Measurements from ENCODE around the gene RNASE9. TPM values are rescaled to one million over a fixed set of nuclear protein-coding genes. Genes with fewer than 3 reads are reported as not detected.

RNASE9 gene
- total RNA-seq, 1 experiment from 2014 or later, result not detected

- Mint-ChIP-seq H3K4me1 (ENCODE audit: low read depth, unreplicated experiment) (no peaks in the 10 kb centered on the region), H3K27me3 (ENCODE audit: unreplicated experiment) (peaks cover 46% of the 10 kb centered on the region), H3K9me3 (ENCODE audit: low read depth, unreplicated experiment) (no peaks in the 10 kb centered on the region), H3K36me3 (ENCODE audit: insufficient read depth, unreplicated experiment) (no peaks in the 10 kb centered on the region), H3K4me3 (ENCODE audit: low read depth, unreplicated experiment) (no peak overlapping the region), H3K27ac (ENCODE audit: unreplicated experiment) (no peak overlapping the region)
- intact Hi-C loops (cut with micrococcal nuclease; ENCODE audit: unreplicated experiment), result no loop called here
- CTCF ChIA-PET, result no interaction called here
- TF ChIP-seq, protein P1, sequence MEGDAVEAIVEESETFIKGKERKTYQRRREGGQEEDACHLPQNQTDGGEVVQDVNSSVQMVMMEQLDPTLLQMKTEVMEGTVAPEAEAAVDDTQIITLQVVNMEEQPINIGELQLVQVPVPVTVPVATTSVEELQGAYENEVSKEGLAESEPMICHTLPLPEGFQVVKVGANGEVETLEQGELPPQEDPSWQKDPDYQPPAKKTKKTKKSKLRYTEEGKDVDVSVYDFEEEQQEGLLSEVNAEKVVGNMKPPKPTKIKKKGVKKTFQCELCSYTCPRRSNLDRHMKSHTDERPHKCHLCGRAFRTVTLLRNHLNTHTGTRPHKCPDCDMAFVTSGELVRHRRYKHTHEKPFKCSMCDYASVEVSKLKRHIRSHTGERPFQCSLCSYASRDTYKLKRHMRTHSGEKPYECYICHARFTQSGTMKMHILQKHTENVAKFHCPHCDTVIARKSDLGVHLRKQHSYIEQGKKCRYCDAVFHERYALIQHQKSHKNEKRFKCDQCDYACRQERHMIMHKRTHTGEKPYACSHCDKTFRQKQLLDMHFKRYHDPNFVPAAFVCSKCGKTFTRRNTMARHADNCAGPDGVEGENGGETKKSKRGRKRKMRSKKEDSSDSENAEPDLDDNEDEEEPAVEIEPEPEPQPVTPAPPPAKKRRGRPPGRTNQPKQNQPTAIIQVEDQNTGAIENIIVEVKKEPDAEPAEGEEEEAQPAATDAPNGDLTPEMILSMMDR (IDR thresholded peaks at IDR 0.05; ENCODE audit: unreplicated experiment), result no peak
- no TSS peak for BruUV-seq (replicated peaks)
- DNase-seq, result no peak
Observed at GRCh38 chr14:20546877-20547276, 14.0 kb downstream of the RNASE9 start.

- Mint-ChIP-seq H3K27me3 (ENCODE audit: unreplicated experiment) (peaks cover 27% of the 10 kb centered on the region), H3K27ac (ENCODE audit: unreplicated experiment) (no peak overlapping the region), H3K4me3 (ENCODE audit: low read depth, unreplicated experiment) (no peak overlapping the region), H3K36me3 (ENCODE audit: insufficient read depth, unreplicated experiment) (no peaks in the 10 kb centered on the region), H3K4me1 (ENCODE audit: low read depth, unreplicated experiment) (no peaks in the 10 kb centered on the region), H3K9me3 (ENCODE audit: low read depth, unreplicated experiment) (no peaks in the 10 kb centered on the region)
- no TSS peak for BruUV-seq (replicated peaks)
- CTCF ChIA-PET, result no interaction called here
- intact Hi-C loops (cut with micrococcal nuclease; ENCODE audit: unreplicated experiment), result no loop called here
- no peak for DNase-seq
- TF ChIP-seq, protein P1 (IDR thresholded peaks at IDR 0.05; ENCODE audit: unreplicated experiment), result no peak
Observed at GRCh38 chr14:20539906-20540305, 20.9 kb downstream of the RNASE9 start.

DNA sequence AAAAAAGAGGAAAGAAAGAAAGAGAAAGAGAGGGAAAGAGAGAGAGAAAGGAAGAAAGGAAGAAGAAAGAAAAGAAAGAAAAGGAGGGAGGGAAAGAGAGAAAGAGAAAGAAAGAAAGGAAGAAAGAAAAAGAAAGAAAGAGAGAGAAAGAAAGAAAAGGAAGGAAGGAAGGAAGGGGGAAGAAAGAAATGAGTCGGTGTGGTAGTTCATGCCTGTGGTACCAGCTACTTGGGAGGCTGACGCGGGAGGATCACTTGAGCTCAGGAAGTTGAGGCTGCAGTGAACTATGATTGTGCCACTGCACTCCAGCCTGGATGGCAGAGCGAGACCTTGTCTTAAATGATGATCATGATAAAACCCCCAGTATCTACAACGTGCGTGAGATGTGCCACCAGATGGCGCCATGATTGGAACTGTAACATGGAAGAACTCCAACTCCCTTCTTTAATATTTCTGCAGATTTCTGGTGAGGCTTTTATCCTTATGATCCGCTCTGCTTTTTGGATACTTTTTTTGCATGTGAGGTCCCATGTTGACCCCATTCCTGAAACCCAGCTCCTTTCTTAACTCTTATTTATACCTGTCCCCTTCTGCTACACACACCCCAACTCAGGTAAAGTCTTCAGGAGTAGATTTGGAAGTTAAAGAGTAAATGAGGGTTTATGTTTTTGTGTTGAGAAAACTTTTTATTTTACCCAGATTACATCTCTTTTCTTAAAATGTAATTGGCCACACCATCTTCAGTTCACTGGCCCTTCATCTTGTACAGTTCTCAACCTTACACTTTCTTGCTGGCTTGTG, 29.9 kb downstream of the RNASE9 start:
- intact Hi-C loops (cut with micrococcal nuclease; ENCODE audit: unreplicated experiment), result loop anchor here (2.0 to 5.0 kb wide), 4 partner anchors 59 to 160 kb away; no protein-coding TSS in a partner anchor
- peaks cover 10% of the 10 kb centered on the region for H3K4me1 Mint-ChIP-seq (ENCODE audit: low read depth, unreplicated experiment)
- peak; percentile 66 for DNase-seq
- no peaks in the 10 kb centered on the region for H3K36me3 Mint-ChIP-seq (ENCODE audit: insufficient read depth, unreplicated experiment)
- CTCF ChIA-PET, result interaction anchor here (0.6 kb wide), 1 partner anchor 164 kb away, joined by 3 read pairs; no protein-coding TSS in a partner anchor
- BruUV-seq (replicated peaks), result no TSS peak
- H3K9me3 Mint-ChIP-seq (ENCODE audit: low read depth, unreplicated experiment), result no peaks in the 10 kb centered on the region
- TF ChIP-seq, protein P1 (IDR thresholded peaks at IDR 0.05; ENCODE audit: unreplicated experiment), result peak; percentile 42
- peaks cover 41% of the 10 kb centered on the region for H3K27me3 Mint-ChIP-seq (ENCODE audit: unreplicated experiment)
- no peak overlapping the region for H3K27ac Mint-ChIP-seq (ENCODE audit: unreplicated experiment)
- H3K4me3 Mint-ChIP-seq (ENCODE audit: low read depth, unreplicated experiment), result no peak overlapping the region

- Mint-ChIP-seq H3K36me3 (ENCODE audit: insufficient read depth, unreplicated experiment) (no peaks in the 10 kb centered on the region), H3K27ac (ENCODE audit: unreplicated experiment) (no peak overlapping the region), H3K27me3 (ENCODE audit: unreplicated experiment) (peaks cover 41% of the 10 kb centered on the region), H3K4me3 (ENCODE audit: low read depth, unreplicated experiment) (no peak overlapping the region), H3K4me1 (ENCODE audit: low read depth, unreplicated experiment) (peaks cover 10% of the 10 kb centered on the region), H3K9me3 (ENCODE audit: low read depth, unreplicated experiment) (no peaks in the 10 kb centered on the region)
- TF ChIP-seq, protein P1 (IDR thresholded peaks at IDR 0.05; ENCODE audit: unreplicated experiment), result no peak
- no TSS peak for BruUV-seq (replicated peaks)
- DNase-seq, result no peak
- CTCF ChIA-PET, result no interaction called here
- intact Hi-C loops (cut with micrococcal nuclease; ENCODE audit: unreplicated experiment), result loop anchor here (2.0 to 5.0 kb wide), 4 partner anchors 58 to 161 kb away; no protein-coding TSS in a partner anchor
Observed at GRCh38 chr14:20529806-20530205, 31.0 kb downstream of the RNASE9 start.

Measured in Calu3 (cell line).